ENCODE data around the gene PLXNB2. TPM values are rescaled to one million over a fixed set of nuclear protein-coding genes. Genes with fewer than 3 reads are reported as not detected.

Gene PLXNB2
- total RNA-seq, 1 experiment from 2014 or later: 236 TPM

- TF ChIP-seq, protein P1, sequence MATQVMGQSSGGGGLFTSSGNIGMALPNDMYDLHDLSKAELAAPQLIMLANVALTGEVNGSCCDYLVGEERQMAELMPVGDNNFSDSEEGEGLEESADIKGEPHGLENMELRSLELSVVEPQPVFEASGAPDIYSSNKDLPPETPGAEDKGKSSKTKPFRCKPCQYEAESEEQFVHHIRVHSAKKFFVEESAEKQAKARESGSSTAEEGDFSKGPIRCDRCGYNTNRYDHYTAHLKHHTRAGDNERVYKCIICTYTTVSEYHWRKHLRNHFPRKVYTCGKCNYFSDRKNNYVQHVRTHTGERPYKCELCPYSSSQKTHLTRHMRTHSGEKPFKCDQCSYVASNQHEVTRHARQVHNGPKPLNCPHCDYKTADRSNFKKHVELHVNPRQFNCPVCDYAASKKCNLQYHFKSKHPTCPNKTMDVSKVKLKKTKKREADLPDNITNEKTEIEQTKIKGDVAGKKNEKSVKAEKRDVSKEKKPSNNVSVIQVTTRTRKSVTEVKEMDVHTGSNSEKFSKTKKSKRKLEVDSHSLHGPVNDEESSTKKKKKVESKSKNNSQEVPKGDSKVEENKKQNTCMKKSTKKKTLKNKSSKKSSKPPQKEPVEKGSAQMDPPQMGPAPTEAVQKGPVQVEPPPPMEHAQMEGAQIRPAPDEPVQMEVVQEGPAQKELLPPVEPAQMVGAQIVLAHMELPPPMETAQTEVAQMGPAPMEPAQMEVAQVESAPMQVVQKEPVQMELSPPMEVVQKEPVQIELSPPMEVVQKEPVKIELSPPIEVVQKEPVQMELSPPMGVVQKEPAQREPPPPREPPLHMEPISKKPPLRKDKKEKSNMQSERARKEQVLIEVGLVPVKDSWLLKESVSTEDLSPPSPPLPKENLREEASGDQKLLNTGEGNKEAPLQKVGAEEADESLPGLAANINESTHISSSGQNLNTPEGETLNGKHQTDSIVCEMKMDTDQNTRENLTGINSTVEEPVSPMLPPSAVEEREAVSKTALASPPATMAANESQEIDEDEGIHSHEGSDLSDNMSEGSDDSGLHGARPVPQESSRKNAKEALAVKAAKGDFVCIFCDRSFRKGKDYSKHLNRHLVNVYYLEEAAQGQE (IDR thresholded peaks at IDR 0.05; ENCODE audit: low read depth): peak; percentile 94
Measured at GRCh38 chr22:50270666-50271394, 36.6 kb downstream of the PLXNB2 start (continued).

DNA sequence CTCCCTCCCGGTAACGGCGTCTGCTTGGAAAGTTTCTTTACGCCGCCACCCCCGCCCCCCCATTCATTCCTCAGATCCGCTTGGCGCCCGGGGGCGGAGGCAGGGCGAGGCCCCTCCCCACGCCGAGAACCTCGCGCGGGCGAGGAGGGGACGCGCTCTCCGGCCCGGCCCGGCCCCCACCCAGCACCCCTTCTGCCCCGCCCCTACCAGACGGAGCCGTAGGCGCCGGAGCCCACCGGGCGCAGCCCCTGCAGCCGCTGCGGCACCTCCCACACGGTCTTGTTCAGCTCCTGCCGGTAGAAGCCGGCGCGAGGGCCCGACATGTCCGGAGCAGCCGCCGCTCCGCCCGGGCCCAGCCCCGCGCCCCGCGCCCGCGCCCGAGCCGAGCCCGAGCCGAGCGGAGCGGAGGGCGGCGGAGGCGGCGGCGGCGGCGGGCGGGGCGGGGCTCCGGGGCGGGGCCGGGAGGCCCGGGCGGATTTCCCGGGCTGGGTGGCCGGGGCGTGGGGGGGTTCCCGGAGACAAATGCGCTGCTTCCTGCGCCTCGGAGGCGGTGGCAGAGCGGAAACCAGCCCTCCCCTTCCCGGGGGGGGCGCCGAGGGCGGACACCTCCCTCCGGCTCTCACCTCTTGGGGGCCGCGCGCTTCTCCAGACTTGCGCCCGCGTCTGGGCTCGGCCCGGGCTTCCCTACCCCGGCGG lies 37.3 kb downstream of the PLXNB2 start, which contains the start of gene MAPK11:
TSS of gene MAPK11 (minus strand) at position 411 of the 696 bp plus-strand sequence. CDS start at position 323, 88 bp downstream.
- Histone ChIP-seq H3K9me3 (ENCODE audit: control insufficient read depth in 1 of 2, insufficient read depth in 1 of 2, low read depth in 1 of 2, low read length in 2 of 2) (no peaks in the 10 kb centered on the region), H3K27ac (ENCODE audit: low read depth, low read length) (peak within 1 kb of the TSS; percentile 51), H3K4me2 (ENCODE audit: low read length) (peak within 1 kb of the TSS; percentile 97), H4K20me1 (ENCODE audit: insufficient read depth) (no peaks in the 10 kb centered on the region), H3K27me3 (ENCODE audit: insufficient read depth, low read length) (no peaks in the 10 kb centered on the region), H2AFZ (ENCODE audit: low read depth, low read length, poor library complexity, severe bottlenecking) (no peak within 1 kb of the TSS), H3K9me2 (ENCODE audit: insufficient read depth) (no peaks in the 10 kb centered on the region), H3K9ac (ENCODE audit: low read length) (peak within 1 kb of the TSS; percentile 57), H3K4me3 (replicated peaks in 1 of 2; ENCODE audit: low read depth in 1 of 2, low read length in 2 of 2) (peak within 1 kb of the TSS; percentile 55 to 65), H3K4me1 (ENCODE audit: control insufficient read depth in 1 of 2, insufficient read depth in 2 of 2, low read length in 2 of 2) (peaks cover 27 to 48% of the 10 kb centered on the region in 2 experiments), H3K36me3 (ENCODE audit: control insufficient read depth in 1 of 2, insufficient read depth in 2 of 2, low read length in 2 of 2) (peaks cover 0 to 3% of the 10 kb centered on the region in 2 experiments; a peak in 2 of 4 replicates), H3K79me2 (ENCODE audit: insufficient read depth, low read length) (no peaks in the 10 kb centered on the region; the same call in 1 of the 2 replicates)
- DNase-seq (ENCODE audit: low read depth, low spot score) (no peak), ATAC-seq (peak; percentile 69)
- no TSS peak for BruUV-seq (replicated peaks)
- TF ChIP-seq EGR1 (IDR thresholded peaks at IDR 0.05; ENCODE audit: low read depth) (no peak; the same call in 1 of the 2 replicates), POLR2A (IDR thresholded peaks at IDR 0.05; ENCODE audit: borderline replicate concordance, extremely low read depth, insufficient read depth, insufficient read length) (no peak), ZBTB33 (IDR thresholded peaks at IDR 0.05; ENCODE audit: extremely low read depth, insufficient replicate concordance, low read length) (no peak), SP1 (IDR thresholded peaks at IDR 0.05; ENCODE audit: low read depth) (no peak), JUND (IDR thresholded peaks at IDR 0.05) (no peak), SIN3A (IDR thresholded peaks at IDR 0.05; ENCODE audit: low read depth) (0 out of 2 replicates have a peak, but pooled peaks have one; percentile 53), POLR2AphosphoS5 (IDR thresholded peaks at IDR 0.05; ENCODE audit: low read depth, low read length) (no peak), YY1 (IDR thresholded peaks at IDR 0.05; ENCODE audit: extremely low read depth, insufficient replicate concordance, low read depth, low read length) (no peak), ELF1 (IDR thresholded peaks at IDR 0.05; ENCODE audit: borderline replicate concordance, low read depth) (no peak), SRF (IDR thresholded peaks at IDR 0.05; ENCODE audit: low read depth) (no peak), FOSL1 (IDR thresholded peaks at IDR 0.05; ENCODE audit: low read depth) (no peak)
- TF ChIP-seq, protein P2, sequence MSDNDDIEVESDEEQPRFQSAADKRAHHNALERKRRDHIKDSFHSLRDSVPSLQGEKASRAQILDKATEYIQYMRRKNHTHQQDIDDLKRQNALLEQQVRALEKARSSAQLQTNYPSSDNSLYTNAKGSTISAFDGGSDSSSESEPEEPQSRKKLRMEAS (IDR thresholded peaks at IDR 0.05): 0 out of 2 replicates have a peak, but pooled peaks have one; percentile 21
- ChIA-PET POLR2A (no interaction called here), CTCF (no interaction called here), RAD21 (ENCODE audit: low non-redundant PET in 1 of 2, low total read pairs in 2 of 2, uncharacterized antibody in 2 of 2, unreplicated experiment in 2 of 2) (no interaction called here)
- intact Hi-C loops (cut with micrococcal nuclease): no loop called here
